HG03175 (cell line): Measurements from ENCODE around the gene FOXO3B.
"Not testable (repeated sequence)": the region's sequence is repeated elsewhere in the genome, so short reads cannot be mapped to it uniquely, and the experiment has no call there.

Experiments used
- ATAC-seq: cut with Tn5 transposase; IDR thresholded peaks from one replicate; pipeline ENCODE4 v1.9.1; 2021; ENCODE audit warnings: mild to moderate bottlenecking, moderate library complexity; ENCODE audit not compliant: unreplicated experiment

Gene FOXO3B

GRCh38 chr17:18661924-18662624 lies 20.0 kb downstream of the FOXO3B start:
- ATAC-seq = not testable (repeated sequence)

GRCh38 chr17:18650094-18650493 lies 32.0 kb downstream of the FOXO3B start:
- ATAC-seq = not testable (repeated sequence)

GRCh38 chr17:18644291-18644690 lies 37.8 kb downstream of the FOXO3B start, which contains the start of gene TBC1D28:
TBC1D28 (minus strand) TSS chr17:18644391; CDS start chr17:18641352, 3,039 bp downstream.
- not testable (repeated sequence) for ATAC-seq

GRCh38 chr17:18643124-18643523 lies 39.0 kb downstream of the FOXO3B start:
- ATAC-seq = not testable (repeated sequence)

- ATAC-seq = not testable (repeated sequence)
Observed at GRCh38 chr17:18638357-18638756, 43.8 kb downstream of the FOXO3B start.

- ATAC-seq = not testable (repeated sequence)
Observed at GRCh38 chr17:18636237-18636636, 45.9 kb downstream of the FOXO3B start.

GRCh38 chr17:18635773-18636172 lies 46.3 kb downstream of the FOXO3B start:
- ATAC-seq = not testable (repeated sequence)

GRCh38 chr17:18634550-18635263 lies 47.4 kb downstream of the FOXO3B start:
- not testable (repeated sequence) for ATAC-seq
